ENCODE data around the gene FAAH2.

- TF ChIP-seq CTCF (IDR thresholded peaks at IDR 0.05; ENCODE audit: poor library complexity, severe bottlenecking) (no peak), EP300 (conservative IDR thresholded peaks at IDR 0.05; ENCODE audit: poor library complexity, severe bottlenecking) (no peak), POLR2AphosphoS5 (IDR thresholded peaks at IDR 0.05) (no peak), MXI1 (conservative IDR thresholded peaks at IDR 0.05; ENCODE audit: poor library complexity, severe bottlenecking) (no peak)
Observed at GRCh38 chrX:57422790-57423189, 136.3 kb downstream of the FAAH2 start.
